ENCODE measurements around the gene MRPS18A.

DNA sequence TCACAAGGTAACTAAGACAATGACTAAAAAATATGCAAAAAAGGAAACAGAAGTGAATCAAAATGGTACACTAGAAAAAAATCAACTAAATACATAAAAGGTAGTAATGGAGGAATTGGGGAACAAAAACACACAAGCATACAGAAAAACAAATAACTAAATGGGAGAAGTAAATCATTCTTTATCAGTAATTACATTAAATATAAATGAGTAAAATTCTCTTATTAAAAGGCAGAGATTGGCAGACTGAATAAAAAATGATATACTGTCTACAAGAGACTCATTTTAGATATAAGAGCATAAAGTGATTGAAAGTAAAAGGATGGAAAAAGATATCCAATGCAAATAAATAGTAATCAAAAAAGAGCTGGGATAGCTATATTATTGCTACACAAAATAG lies 43.0 kb upstream of the MRPS18A start:
- TF ChIP-seq, protein P1, sequence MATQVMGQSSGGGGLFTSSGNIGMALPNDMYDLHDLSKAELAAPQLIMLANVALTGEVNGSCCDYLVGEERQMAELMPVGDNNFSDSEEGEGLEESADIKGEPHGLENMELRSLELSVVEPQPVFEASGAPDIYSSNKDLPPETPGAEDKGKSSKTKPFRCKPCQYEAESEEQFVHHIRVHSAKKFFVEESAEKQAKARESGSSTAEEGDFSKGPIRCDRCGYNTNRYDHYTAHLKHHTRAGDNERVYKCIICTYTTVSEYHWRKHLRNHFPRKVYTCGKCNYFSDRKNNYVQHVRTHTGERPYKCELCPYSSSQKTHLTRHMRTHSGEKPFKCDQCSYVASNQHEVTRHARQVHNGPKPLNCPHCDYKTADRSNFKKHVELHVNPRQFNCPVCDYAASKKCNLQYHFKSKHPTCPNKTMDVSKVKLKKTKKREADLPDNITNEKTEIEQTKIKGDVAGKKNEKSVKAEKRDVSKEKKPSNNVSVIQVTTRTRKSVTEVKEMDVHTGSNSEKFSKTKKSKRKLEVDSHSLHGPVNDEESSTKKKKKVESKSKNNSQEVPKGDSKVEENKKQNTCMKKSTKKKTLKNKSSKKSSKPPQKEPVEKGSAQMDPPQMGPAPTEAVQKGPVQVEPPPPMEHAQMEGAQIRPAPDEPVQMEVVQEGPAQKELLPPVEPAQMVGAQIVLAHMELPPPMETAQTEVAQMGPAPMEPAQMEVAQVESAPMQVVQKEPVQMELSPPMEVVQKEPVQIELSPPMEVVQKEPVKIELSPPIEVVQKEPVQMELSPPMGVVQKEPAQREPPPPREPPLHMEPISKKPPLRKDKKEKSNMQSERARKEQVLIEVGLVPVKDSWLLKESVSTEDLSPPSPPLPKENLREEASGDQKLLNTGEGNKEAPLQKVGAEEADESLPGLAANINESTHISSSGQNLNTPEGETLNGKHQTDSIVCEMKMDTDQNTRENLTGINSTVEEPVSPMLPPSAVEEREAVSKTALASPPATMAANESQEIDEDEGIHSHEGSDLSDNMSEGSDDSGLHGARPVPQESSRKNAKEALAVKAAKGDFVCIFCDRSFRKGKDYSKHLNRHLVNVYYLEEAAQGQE (IDR thresholded peaks at IDR 0.05; ENCODE audit: low read depth), result no peak
- TF ChIP-seq EP300 (IDR thresholded peaks at IDR 0.05; ENCODE audit: borderline replicate concordance) (no peak), YY1 (IDR thresholded peaks at IDR 0.05; ENCODE audit: low read depth) (no peak), TEAD4 (IDR thresholded peaks at IDR 0.05) (no peak), CEBPB (IDR thresholded peaks at IDR 0.05) (no peak), EGR1 (IDR thresholded peaks at IDR 0.05) (no peak), FOXM1 (IDR thresholded peaks at IDR 0.05; ENCODE audit: borderline replicate concordance, low read depth) (no peak), TAF1 (IDR thresholded peaks at IDR 0.05; ENCODE audit: low read depth) (no peak)
- TF ChIP-seq, protein P2, sequence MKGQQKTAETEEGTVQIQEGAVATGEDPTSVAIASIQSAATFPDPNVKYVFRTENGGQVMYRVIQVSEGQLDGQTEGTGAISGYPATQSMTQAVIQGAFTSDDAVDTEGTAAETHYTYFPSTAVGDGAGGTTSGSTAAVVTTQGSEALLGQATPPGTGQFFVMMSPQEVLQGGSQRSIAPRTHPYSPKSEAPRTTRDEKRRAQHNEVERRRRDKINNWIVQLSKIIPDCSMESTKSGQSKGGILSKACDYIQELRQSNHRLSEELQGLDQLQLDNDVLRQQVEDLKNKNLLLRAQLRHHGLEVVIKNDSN (IDR thresholded peaks at IDR 0.05), result no peak
- TF ChIP-seq, protein P3, sequence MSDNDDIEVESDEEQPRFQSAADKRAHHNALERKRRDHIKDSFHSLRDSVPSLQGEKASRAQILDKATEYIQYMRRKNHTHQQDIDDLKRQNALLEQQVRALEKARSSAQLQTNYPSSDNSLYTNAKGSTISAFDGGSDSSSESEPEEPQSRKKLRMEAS (IDR thresholded peaks at IDR 0.05), result no peak

All from Ishikawa (cell line).